ENCODE measurements around the gene CLEC4F. TPM values are rescaled to one million over a fixed set of nuclear protein-coding genes. Genes with fewer than 3 reads are reported as not detected.

The CLEC4F gene
- total RNA-seq, 1 experiment from 2014 or later, result not detected

DNA sequence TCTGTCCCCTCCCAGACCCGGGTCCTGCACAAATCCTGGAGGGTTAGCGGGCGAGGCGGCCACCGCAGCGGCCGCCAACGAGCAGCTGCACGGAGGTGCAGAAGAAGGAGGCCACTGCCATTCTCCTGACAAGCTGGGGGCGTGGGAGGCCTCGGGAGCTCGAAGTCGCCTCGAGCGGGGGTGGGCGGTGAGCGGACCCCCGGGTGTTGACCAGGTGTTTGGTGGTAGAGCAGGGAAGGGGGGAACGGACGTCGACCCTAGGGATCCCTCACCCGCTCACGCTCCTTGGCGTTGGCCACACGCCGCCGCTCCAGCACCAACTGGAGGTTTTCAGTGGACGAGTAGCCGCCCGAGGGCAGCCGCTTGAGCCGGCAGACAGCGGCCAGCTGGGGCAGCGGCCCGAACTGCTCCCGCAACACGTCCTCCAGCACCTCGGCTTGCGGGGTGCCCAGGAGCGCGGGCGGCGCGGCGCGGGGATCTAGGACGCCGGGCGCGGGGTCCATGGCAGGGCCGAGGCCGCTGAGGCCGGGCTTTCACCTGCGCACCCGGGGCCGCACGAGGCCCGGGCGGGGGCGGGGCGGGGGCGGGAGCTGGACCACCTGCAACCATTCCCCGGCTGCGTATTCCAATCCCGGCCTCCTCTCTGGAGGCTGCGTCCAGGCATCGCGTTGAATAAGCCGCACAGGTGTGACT, 30.1 kb downstream of the CLEC4F start, which contains the start of gene FIGLA:
FIGLA (minus strand) TSS at position 508 of the 693 bp plus-strand sequence; CDS start at position 503, 5 bp downstream.
- Histone ChIP-seq H3K27ac (ENCODE audit: insufficient read length, low read depth, low read length) (no peak within 1 kb of the TSS), H2BK5ac (ENCODE audit: insufficient read length, low read length) (no peak within 1 kb of the TSS), H3K56ac (ENCODE audit: insufficient read length, low read depth, low read length) (no peak within 1 kb of the TSS), H3K79me2 (ENCODE audit: insufficient read depth, low read length) (no peaks in the 10 kb centered on the region), H3K14ac (ENCODE audit: insufficient read depth, low read length) (no peak within 1 kb of the TSS), H4K91ac (ENCODE audit: insufficient read length, low read depth, low read length) (no peak within 1 kb of the TSS), H3K9ac (ENCODE audit: extremely low read depth, insufficient read length, low read length) (no peak within 1 kb of the TSS), H4K5ac (ENCODE audit: insufficient read length, low read depth, low read length) (no peak within 1 kb of the TSS), H2AFZ (ENCODE audit: low read length) (no peak within 1 kb of the TSS), H3K9me3 (ENCODE audit: control insufficient read depth, low read depth, low read length) (no peaks in the 10 kb centered on the region), H3K4ac (ENCODE audit: low read depth, low read length) (no peak within 1 kb of the TSS), H2BK20ac (ENCODE audit: low read depth, low read length, poor library complexity, severe bottlenecking) (no peak within 1 kb of the TSS), H3K79me1 (ENCODE audit: insufficient read depth, low read depth, low read length, poor library complexity, severe bottlenecking) (no peaks in the 10 kb centered on the region), H3K18ac (ENCODE audit: insufficient read length, low read depth, low read length) (no peak within 1 kb of the TSS), H4K8ac (replicated peaks; ENCODE audit: insufficient read length, low read depth, low read length) (no peak within 1 kb of the TSS), H3K23ac (ENCODE audit: insufficient read length, low read depth, low read length) (no peak within 1 kb of the TSS), H3K23me2 (ENCODE audit: insufficient read length, low read depth, low read length, poor library complexity, severe bottlenecking) (no peaks in the 10 kb centered on the region), H3T11ph (ENCODE audit: low read length) (no peak within 1 kb of the TSS), H2BK120ac (ENCODE audit: low read depth, low read length, poor library complexity, severe bottlenecking) (no peak within 1 kb of the TSS), H2BK12ac (ENCODE audit: insufficient read length, low read depth, low read length) (no peak within 1 kb of the TSS), H3K4me2 (ENCODE audit: insufficient read depth, insufficient read length, low read length) (peak within 1 kb of the TSS; percentile 35), H2BK15ac (ENCODE audit: low read depth, low read length) (no peak within 1 kb of the TSS), H2AK5ac (ENCODE audit: insufficient read length, low read length) (no peak within 1 kb of the TSS), H4K20me1 (ENCODE audit: control insufficient read depth, insufficient read depth, insufficient read length) (no peaks in the 10 kb centered on the region), H3K4me1 (ENCODE audit: insufficient read depth, low read length) (no peaks in the 10 kb centered on the region), H3K27me3 (ENCODE audit: insufficient read depth, low read length) (peaks cover 47% of the 10 kb centered on the region)
- Mint-ChIP-seq H3K27ac (no peak within 1 kb of the TSS), H3K27me3 (ENCODE audit: low read depth) (peaks cover 95% of the 10 kb centered on the region), H3K36me3 (ENCODE audit: insufficient read depth in 1 of 3, low read depth in 3 of 3) (0 out of 7 replicates have a peak, but pooled peaks cover 0 to 2% (median 0%) of the 10 kb centered on the region in 3 experiments), H3K4me3 (peak within 1 kb of the TSS; percentile 52 to 78), H3K9me3 (peaks cover 0 to 2% of the 10 kb centered on the region in 2 experiments; a peak in 3 of 5 replicates), H3K4me1 (peaks cover 5 to 9% of the 10 kb centered on the region in 2 experiments)
- peak; percentile 76 for DNase-seq
- TF ChIP-seq CTCF (conservative IDR thresholded peaks at IDR 0.05), result no peak
- no CpG with 5 or more reads among the region's 69 CpGs for WGBS (ENCODE audit: extremely low coverage, insufficient read length, low lambda C conversion rate)
